Smooth muscle cell (in vitro differentiated cells): ENCODE results near the gene FAM53C. TPM values are rescaled to one million over a fixed set of nuclear protein-coding genes. Genes with fewer than 3 reads are reported as not detected.
A peak's percentile ranks its signal among the peaks of the same experiment; 100 is the strongest.
"Not testable (repeated sequence)": the region's sequence is repeated elsewhere in the genome, so short reads cannot be mapped to it uniquely, and the experiment has no call there.

Source experiments
- DNase-seq: peaks from one replicate; lab custom pipeline; 2025; ENCODE audit not compliant: unreplicated experiment; lab: John Stamatoyannopoulos, UW
- H2AFZ ChIP-seq: fragments of 200-600 bp; sonication (generic); 2 replicates; pipeline ENCODE4 v1.6.0; 2016; ENCODE audit warnings: antibody characterized with exemption, low read depth, mild to moderate bottlenecking
- H3F3A ChIP-seq: fragments of 200-600 bp; sonication (generic); 2 replicates; pipeline ENCODE4 v1.6.0; 2017; ENCODE audit warnings: antibody characterized with exemption, low read depth
- H3K27ac ChIP-seq: fragments of 200-600 bp; sonication (generic); 2 replicates; pipeline ENCODE4 v1.5.1; 2016; ENCODE audit warnings: low read depth, mild to moderate bottlenecking
- H3K27me3 ChIP-seq: fragments of 200-600 bp; sonication (generic); 2 replicates; pipeline ENCODE4 v1.6.1; 2016; ENCODE audit warnings: low read depth, mild to moderate bottlenecking
- H3K36me3 ChIP-seq: fragments of 200-600 bp; sonication (generic); 2 replicates; pipeline ENCODE4 v1.5.1; 2016; ENCODE audit warnings: low read depth
- H3K4me1 ChIP-seq: fragments of 200-600 bp; sonication (generic); 2 replicates; pipeline ENCODE4 v1.5.1; 2016; ENCODE audit warnings: low read depth
- H3K4me2 ChIP-seq: fragments of 200-600 bp; sonication (generic); 2 replicates; pipeline ENCODE4 v1.6.0; 2016; ENCODE audit warnings: mild to moderate bottlenecking
- H3K4me3 ChIP-seq: fragments of 200-600 bp; sonication (generic); 2 replicates; pipeline ENCODE4 v1.5.1; 2016; ENCODE audit warnings: mild to moderate bottlenecking
- H3K79me2 ChIP-seq: fragments of 200-600 bp; sonication (generic); 2 replicates; pipeline ENCODE4 v1.6.0; 2016; ENCODE audit warnings: low read depth, mild to moderate bottlenecking
- H3K9ac ChIP-seq: fragments of 200-600 bp; sonication (generic); 2 replicates; pipeline ENCODE4 v1.6.0; 2016; ENCODE audit warnings: low read depth
- H3K9me3 ChIP-seq: fragments of 200-600 bp; sonication (generic); replicated peaks from 2 replicates; pipeline ENCODE4 v1.5.1; 2016; ENCODE audit warnings: low read depth
- H4K20me1 ChIP-seq: fragments of 200-600 bp; sonication (generic); 2 replicates; pipeline ENCODE4 v1.6.0; 2016; ENCODE audit warnings: low read depth
- CTCF ChIP-seq: fragments of 200-600 bp; sonication (generic); IDR thresholded peaks from 2 replicates; pipeline ENCODE4 v1.5.1; 2017; ENCODE audit warnings: borderline replicate concordance, mild to moderate bottlenecking, antibody characterized with exemption; ENCODE audit not compliant: insufficient read depth, poor library complexity, severe bottlenecking
- WGBS: methylation state at CpG from one replicate; pipeline ENCODE4 v1.1.7; 2016; ENCODE audit warnings: low lambda C conversion rate; 5-methylcytosine and 5-hydroxymethylcytosine counted together
- polyA plus RNA-seq: library from polyadenylated mRNA; unstranded; fragments of >200 nt; fragmentation: Nextera tagmentation; extraction: Ambion mirVana; gene quantifications from 2 replicates; pipeline ENCODE4 v1.2.1, GENCODE V29; 2016
- total RNA-seq: library from RNA; depleted of rRNA; stranded (reverse); fragments of >200 nt; gene quantifications from 2 replicates; pipeline ENCODE4 v1.2.3, GENCODE V29; 2014

Gene FAM53C
- total and polyA plus RNA-seq, 2 experiments from 2014 or later: 34.8 to 45.1 TPM

GRCh38 chr5:138315751-138316278 is 22.3 kb upstream of the FAM53C start:
- DNase-seq: no peak
- H3F3A ChIP-seq: no peaks in the 10 kb centered on the region

GRCh38 chr5:138316355-138316754 is 21.7 kb upstream of the FAM53C start:
- WGBS: 100% methylated on average over 3 of the region's 3 CpGs
- H3K4me1 ChIP-seq: no peaks in the 10 kb centered on the region
- no peak overlapping the region for H3K27ac ChIP-seq
- no peaks in the 10 kb centered on the region for H3K27me3 ChIP-seq
- no peak overlapping the region for H3K4me2 ChIP-seq
- DNase-seq: no peak
- H3K79me2 ChIP-seq: no peaks in the 10 kb centered on the region
- TF ChIP-seq CTCF: no peak
- no peak overlapping the region for H3K9ac ChIP-seq
- no peaks in the 10 kb centered on the region for H3K9me3 ChIP-seq
- no peaks in the 10 kb centered on the region for H4K20me1 ChIP-seq
- H2AFZ ChIP-seq: no peak overlapping the region
- no peak overlapping the region for H3K4me3 ChIP-seq
- H3K36me3 ChIP-seq: no peaks in the 10 kb centered on the region
- no peaks in the 10 kb centered on the region for H3F3A ChIP-seq

More at GRCh38 chr5:138315751-138316278, 22.3 kb upstream of the FAM53C start:
- Histone ChIP-seq H3K27ac (no peak overlapping the region), H3K36me3 (no peaks in the 10 kb centered on the region), H3K79me2 (no peaks in the 10 kb centered on the region), H3K9ac (no peak overlapping the region), H4K20me1 (no peaks in the 10 kb centered on the region), H3K4me2 (no peak overlapping the region), H3K9me3 (no peaks in the 10 kb centered on the region), H3K27me3 (no peaks in the 10 kb centered on the region), H2AFZ (no peak overlapping the region), H3K4me1 (no peaks in the 10 kb centered on the region), H3K4me3 (no peak overlapping the region)
- TF ChIP-seq CTCF: no peak
- WGBS: 99% methylated on average over 7 of the region's 7 CpGs

GRCh38 chr5:138318211-138318610 is 19.9 kb upstream of the FAM53C start:
- not testable (repeated sequence) for H3K4me2 ChIP-seq, H3K79me2 ChIP-seq, DNase-seq, H3K27me3 ChIP-seq, H3K9me3 ChIP-seq, H3K27ac ChIP-seq, H2AFZ ChIP-seq, H3K36me3 ChIP-seq, H3F3A ChIP-seq, H4K20me1 ChIP-seq, H3K4me3 ChIP-seq, H3K4me1 ChIP-seq, H3K9ac ChIP-seq
- WGBS: 94% methylated on average over 4 of the region's 4 CpGs

GRCh38 chr5:138330813-138331448 is 7.1 kb upstream of the FAM53C start:
- WGBS: 10% methylated on average over 12 of the region's 12 CpGs
- H3K4me2 ChIP-seq: peak overlapping the region; percentile 97
- no peaks in the 10 kb centered on the region for H3F3A ChIP-seq
- no peaks in the 10 kb centered on the region for H3K9me3 ChIP-seq
- H3K79me2 ChIP-seq: peaks cover 9% of the 10 kb centered on the region
- peak overlapping the region; percentile 93 for H2AFZ ChIP-seq
- DNase-seq: no peak
- H3K4me3 ChIP-seq: peak overlapping the region; percentile 70
- H3K4me1 ChIP-seq: peaks cover 11% of the 10 kb centered on the region
- TF ChIP-seq CTCF: no peak
- no peaks in the 10 kb centered on the region for H4K20me1 ChIP-seq
- no peaks in the 10 kb centered on the region for H3K36me3 ChIP-seq
- H3K9ac ChIP-seq: peak overlapping the region; percentile 51
- no peak overlapping the region for H3K27ac ChIP-seq
- H3K27me3 ChIP-seq: no peaks in the 10 kb centered on the region
